HepG2 (cell line): ENCODE results near the gene PNPLA3. TPM values are rescaled to one million over a fixed set of nuclear protein-coding genes. Genes with fewer than 3 reads are reported as not detected.

Experiments used
- BHLHE40 ChIP-seq: IDR thresholded peaks from 2 replicates; pipeline ENCODE4 v1.6.1; 2011; ENCODE audit warnings: low read length, improper control_type of control experiment
- CBFB ChIP-seq: sonication (generic); formaldehyde crosslinking; IDR thresholded peaks from 2 replicates; pipeline ENCODE4 v1.4.0; 2020; ENCODE audit warnings: missing genetic modification reagents
- CREM ChIP-seq, 2 experiments: sonication (generic) in 1 of 2; formaldehyde crosslinking in 1 of 2; IDR thresholded peaks; 2 replicates each; pipeline versions ENCODE4 v1.4.0 to v1.6.1; 2016 to 2020; ENCODE audit warnings: antibody characterized with exemption in 1 of 2, mild to moderate bottlenecking in 1 of 2, missing genetic modification reagents in 1 of 2
- HCFC1 ChIP-seq: fragments of 150-350 bp; IDR thresholded peaks from 2 replicates; pipeline ENCODE4 v1.6.1; 2014; ENCODE audit warnings: low read depth, low read length
- MED8 ChIP-seq: sonication (generic); formaldehyde crosslinking; IDR thresholded peaks from 2 replicates; pipeline ENCODE4 v1.8.1; 2023; ENCODE audit warnings: mild to moderate bottlenecking, missing genetic modification reagents; ENCODE audit not compliant: insufficient replicate concordance
- PAF1 ChIP-seq: IDR thresholded peaks from 2 replicates; pipeline ENCODE4 v1.6.1; 2016; ENCODE audit warnings: missing genetic modification reagents, missing compliant biosample characterization
- RAD51 ChIP-seq: fragments of 450-650 bp; IDR thresholded peaks from 2 replicates; pipeline ENCODE4 v1.6.1; 2016; ENCODE audit warnings: borderline replicate concordance
- SMYD3 ChIP-seq: sonication (generic); formaldehyde crosslinking; IDR thresholded peaks from 2 replicates; pipeline ENCODE4 v1.8.1; 2023; ENCODE audit warnings: mild to moderate bottlenecking, missing genetic modification reagents
- U2AF1 ChIP-seq: fragments of 200-400 bp; formaldehyde crosslinking; optimal IDR thresholded peaks from 2 replicates; pipeline ENCODE3; 2017; ENCODE audit warnings: mild to moderate bottlenecking, low read depth, low read length
- ZBTB20 ChIP-seq: sonication (generic); formaldehyde crosslinking; IDR thresholded peaks from 2 replicates; pipeline ENCODE4 v1.8.1; 2023; ENCODE audit warnings: missing genetic modification reagents, low read depth, mild to moderate bottlenecking, borderline replicate concordance
- ZBTB43 ChIP-seq: sonication (generic); formaldehyde crosslinking; conservative IDR thresholded peaks from 2 replicates; pipeline ENCODE4 v1.4.0; 2020; ENCODE audit warnings: missing genetic modification reagents
- ZNF33B ChIP-seq: sonication (generic); formaldehyde crosslinking; IDR thresholded peaks from 2 replicates; pipeline ENCODE4 v1.5.1; 2020; ENCODE audit warnings: mild to moderate bottlenecking, missing genetic modification reagents
- ZNF558 ChIP-seq: sonication (generic); formaldehyde crosslinking; IDR thresholded peaks from 2 replicates; pipeline ENCODE4 v1.9.0; 2022; ENCODE audit warnings: mild to moderate bottlenecking, missing genetic modification reagents, borderline replicate concordance
- ZNF678 ChIP-seq: sonication (generic); formaldehyde crosslinking; IDR thresholded peaks from 2 replicates; pipeline ENCODE4 v1.4.0; 2020; ENCODE audit warnings: mild to moderate bottlenecking, missing genetic modification reagents
- ZNF687 ChIP-seq: sonication (generic); formaldehyde crosslinking; IDR thresholded peaks from 2 replicates; pipeline ENCODE4 v1.5.1; 2020; ENCODE audit warnings: mild to moderate bottlenecking, missing genetic modification reagents, moderate library complexity
- ZNF792 ChIP-seq: IDR thresholded peaks from 2 replicates; pipeline ENCODE4 v1.6.1; 2016
- ZZZ3 ChIP-seq: sonication (generic); formaldehyde crosslinking; IDR thresholded peaks from 2 replicates; pipeline ENCODE4 v1.4.0; 2020; ENCODE audit warnings: missing genetic modification reagents, mild to moderate bottlenecking, borderline replicate concordance
- polyA plus RNA-seq, 8 experiments: library from polyadenylated mRNA; depleted of rRNA in 3 of 8; stranded (reverse) in 7 of 8; unstranded in 1 of 8; fragments of >200 nt; fragmentation: Illumina TruSeq in 4 of 8; extraction: Trizol in 4 of 8; gene quantifications; 2 replicates each; pipeline versions ENCODE4 v1.2.1 to v1.2.3, GENCODE V29; 2011 to 2016; ENCODE audit warnings: low read depth in 4 of 8, missing spikeins in 1 of 8, mixed read lengths in 1 of 8; ENCODE audit not compliant: insufficient read depth in 1 of 8
- total RNA-seq, 5 experiments: library from RNA; depleted of rRNA; stranded (reverse); fragments of >200 nt; fragmentation: Illumina TruSeq; extraction: Trizol; gene quantifications; 2 replicates each; pipeline ENCODE4 v1.2.3, GENCODE V29; 2016; ENCODE audit warnings: low read depth in 1 of 5
- TF ChIP-seq, protein P1 (sequence below): IDR thresholded peaks from 2 replicates; pipeline ENCODE4 v1.6.1; 2012; ENCODE audit warnings: inconsistent platforms
- TF ChIP-seq, protein P2 (sequence below): sonication (generic); formaldehyde crosslinking; IDR thresholded peaks from 2 replicates; pipeline ENCODE4 v1.4.0; 2020; ENCODE audit warnings: missing genetic modification reagents

PNPLA3 gene
- total and polyA plus RNA-seq, 2 of the 13 experiments (the other 11 are each of a cell fraction or from before 2014, with no cell fraction given): 16.9 to 19.8 TPM

GRCh38 chr22:43923631-43924464, at the start of gene PNPLA3 (continued):
- TF ChIP-seq CREM (IDR thresholded peaks at IDR 0.05) (no peak), CREM (CRISPR knock-in tag; IDR thresholded peaks at IDR 0.05) (no peak), ZNF558 (CRISPR knock-in tag) (peak; percentile 73; the same call in 1 of the 2 replicates), ZBTB20 (CRISPR knock-in tag) (no peak), SMYD3 (no peak), ZNF792 (CRISPR knock-in tag) (peak; percentile 51), ZBTB43 (CRISPR knock-in tag) (peak; percentile 69; the same call in 1 of the 2 replicates), PAF1 (no peak), ZZZ3 (CRISPR knock-in tag) (0 out of 2 replicates have a peak, but pooled peaks have one; percentile 24), CBFB (CRISPR knock-in tag) (no peak), BHLHE40 (0 out of 2 replicates have a peak, but pooled peaks have one; percentile 4), U2AF1 (no peak), RAD51 (no peak), ZNF33B (CRISPR knock-in tag) (peak; percentile 82; the same call in 1 of the 2 replicates), ZNF678 (CRISPR knock-in tag) (peak; percentile 73; the same call in 1 of the 2 replicates), MED8 (CRISPR knock-in tag) (no peak), HCFC1 (no peak; the same call in 1 of the 2 replicates), ZNF687 (CRISPR knock-in tag) (peak; percentile 90)
- TF ChIP-seq, protein P1, sequence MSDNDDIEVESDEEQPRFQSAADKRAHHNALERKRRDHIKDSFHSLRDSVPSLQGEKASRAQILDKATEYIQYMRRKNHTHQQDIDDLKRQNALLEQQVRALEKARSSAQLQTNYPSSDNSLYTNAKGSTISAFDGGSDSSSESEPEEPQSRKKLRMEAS: peak; percentile 66
- TF ChIP-seq, protein P2, sequence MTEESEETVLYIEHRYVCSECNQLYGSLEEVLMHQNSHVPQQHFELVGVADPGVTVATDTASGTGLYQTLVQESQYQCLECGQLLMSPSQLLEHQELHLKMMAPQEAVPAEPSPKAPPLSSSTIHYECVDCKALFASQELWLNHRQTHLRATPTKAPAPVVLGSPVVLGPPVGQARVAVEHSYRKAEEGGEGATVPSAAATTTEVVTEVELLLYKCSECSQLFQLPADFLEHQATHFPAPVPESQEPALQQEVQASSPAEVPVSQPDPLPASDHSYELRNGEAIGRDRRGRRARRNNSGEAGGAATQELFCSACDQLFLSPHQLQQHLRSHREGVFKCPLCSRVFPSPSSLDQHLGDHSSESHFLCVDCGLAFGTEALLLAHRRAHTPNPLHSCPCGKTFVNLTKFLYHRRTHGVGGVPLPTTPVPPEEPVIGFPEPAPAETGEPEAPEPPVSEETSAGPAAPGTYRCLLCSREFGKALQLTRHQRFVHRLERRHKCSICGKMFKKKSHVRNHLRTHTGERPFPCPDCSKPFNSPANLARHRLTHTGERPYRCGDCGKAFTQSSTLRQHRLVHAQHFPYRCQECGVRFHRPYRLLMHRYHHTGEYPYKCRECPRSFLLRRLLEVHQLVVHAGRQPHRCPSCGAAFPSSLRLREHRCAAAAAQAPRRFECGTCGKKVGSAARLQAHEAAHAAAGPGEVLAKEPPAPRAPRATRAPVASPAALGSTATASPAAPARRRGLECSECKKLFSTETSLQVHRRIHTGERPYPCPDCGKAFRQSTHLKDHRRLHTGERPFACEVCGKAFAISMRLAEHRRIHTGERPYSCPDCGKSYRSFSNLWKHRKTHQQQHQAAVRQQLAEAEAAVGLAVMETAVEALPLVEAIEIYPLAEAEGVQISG (CRISPR knock-in tag): peak; percentile 59; the same call in 1 of the 2 replicates
